Ovary (tissue), 10 donors: Measurements from ENCODE around the gene LAMTOR5. TPM values are rescaled to one million over a fixed set of nuclear protein-coding genes. Genes with fewer than 3 reads are reported as not detected.

Source experiments
- DNase-seq, 5 donors: peaks; one replicate each; pipeline ENCODE4 v3.0.0-alpha.2; 2019 to 2020
- H3K27ac ChIP-seq, 2 donors: fragments of 200-600 bp; one replicate each; pipeline versions ENCODE4 v1.5.1 to v1.8.0; 2019 to 2022
- H3K27me3 ChIP-seq: fragments of 200-600 bp; one replicate; pipeline ENCODE4 v1.8.0; 2022
- H3K36me3 ChIP-seq: fragments of 200-600 bp; sonication (generic); one replicate; pipeline ENCODE4 v1.5.1; 2019
- H3K4me1 ChIP-seq: one replicate; pipeline ENCODE4 v1.8.1; 2013; ENCODE audit warnings: mild to moderate bottlenecking, moderate library complexity; ENCODE audit not compliant: insufficient read depth
- H3K4me3 ChIP-seq: fragments of 200-600 bp; sonication (generic); one replicate; pipeline ENCODE4 v1.5.1; 2017
- H3K9me3 ChIP-seq, 2 donors: fragments of 200-600 bp in 1 of 2; sonication (generic) in 1 of 2; one replicate each; pipeline versions ENCODE4 v1.5.1 to v1.8.1; 2013 to 2019; ENCODE audit warnings: mild to moderate bottlenecking in 1 of 2, moderate library complexity in 1 of 2
- EP300 ChIP-seq: sonication (generic); formaldehyde crosslinking; IDR thresholded peaks from one replicate; pipeline ENCODE4 v1.6.1; 2017; ENCODE audit warnings: antibody characterized with exemption
- POLR2A ChIP-seq: fragments of 450-650 bp; IDR thresholded peaks from one replicate; pipeline ENCODE4 v1.6.1; 2017; ENCODE audit warnings: antibody characterized with exemption, mild to moderate bottlenecking, moderate library complexity
- WGBS, 3 donors: extraction: QIAGEN DNeasy Blood & Tissue Kit in 1 of 3; methylation state at CpG; one replicate each; pipeline versions ENCODE4 v1.1.5 to v1.1.7; 2013 to 2017; 5-methylcytosine and 5-hydroxymethylcytosine counted together
- intact Hi-C, 4 donors: fragments of 100-400 bp; cut with DNase I; formaldehyde crosslinking; loops; one replicate each; pipeline versions ENCODE4 v1.11.0 to v1.15.1; 2022 to 2023
- long read RNA-seq, 3 donors: library from polyadenylated mRNA in 2 of 3; unstranded in 2 of 3; transcript quantifications; one replicate each; pipeline ENCODE4 v2.0.0 and lab custom pipeline, GENCODE V29; 2021 to 2026
- polyA plus RNA-seq, 2 donors: library from polyadenylated mRNA; stranded (reverse); fragments of 200-250 nt in 1 of 2; fragments of 350-450 nt in 1 of 2; fragmentation: Illumina TruSeq in 1 of 2; extraction: RNeasy Lipid Tissue Mini Kit (QIAGEN cat#74804) in 1 of 2; gene quantifications; one replicate each; pipeline ENCODE4 v1.2.3, GENCODE V29; 2013 to 2014
- total RNA-seq, 7 donors: library from RNA; depleted of rRNA in 2 of 7; stranded (reverse); fragments of >200 nt in 2 of 7; fragmentation: NEBNext Ultra II Directional in 3 of 7; extraction: Animal tissue kit (Norgen Biotek cat#: 25700) in 3 of 7; gene quantifications; one replicate each; pipeline versions ENCODE4 v1.1.0 to v1.2.4, GENCODE V29; 2016 to 2023
- TF ChIP-seq, protein P1 (sequence below), 3 donors: fragments of 450-650 bp in 2 of 3; fragments of 200-600 bp in 1 of 3; IDR thresholded peaks; one replicate each; pipeline versions ENCODE4 v1.5.1 to v1.8.0; 2016 to 2022; ENCODE audit warnings: antibody characterized with exemption in 3 of 3, mild to moderate bottlenecking in 1 of 3
- donor health status: DM: no; HTN: no; CAD: no; lungs with moderate emphysema.
- donor health status: DM: no; HTN: no; CAD: no.
- donor health status: Bipolar disorder and iron deficiency.
- donor health status: DM: yes; HTN: yes; CAD: no.
- donor health status: DM: no; HTN: no; CAD: no.
- donor health status: DM: yes; HTN: yes; CAD: no.

The LAMTOR5 gene
- total RNA-seq (100 to 1,000 TPM; 103 to 129 (median 122) TPM), polyA plus RNA-seq (100 to 1,000 TPM; 184 to 265 TPM)
- long read RNA-seq, donor 1, transcript LAMTOR5-206 (4 exons, 634 nt), result major isoform, 17 of 29 reads
- long read RNA-seq, donor 1, transcript LAMTOR5-202 (3 exons, 1,830 nt), result minor isoform, 5 of 29 reads
- long read RNA-seq, donor 1, partial matches to known transcripts, result 1 of 29 reads
- long read RNA-seq, donor 1, other reads (novel, unspliced or antisense), result 2 of 29 reads
- long read RNA-seq, donor 2, transcript LAMTOR5-206 (4 exons, 634 nt), result major isoform, 200 of 308 reads
- long read RNA-seq, donor 2, partial matches to known transcripts, result 90 of 308 reads
- long read RNA-seq, donor 2, other reads (novel, unspliced or antisense), result 5 of 308 reads
- long read RNA-seq, donor 3, transcript LAMTOR5-206 (4 exons, 634 nt), result major isoform, 38 of 40 reads
- long read RNA-seq, donor 3, partial matches to known transcripts, result 0 of 40 reads
- long read RNA-seq, donor 3, other reads (novel, unspliced or antisense), result 0 of 40 reads

DNA sequence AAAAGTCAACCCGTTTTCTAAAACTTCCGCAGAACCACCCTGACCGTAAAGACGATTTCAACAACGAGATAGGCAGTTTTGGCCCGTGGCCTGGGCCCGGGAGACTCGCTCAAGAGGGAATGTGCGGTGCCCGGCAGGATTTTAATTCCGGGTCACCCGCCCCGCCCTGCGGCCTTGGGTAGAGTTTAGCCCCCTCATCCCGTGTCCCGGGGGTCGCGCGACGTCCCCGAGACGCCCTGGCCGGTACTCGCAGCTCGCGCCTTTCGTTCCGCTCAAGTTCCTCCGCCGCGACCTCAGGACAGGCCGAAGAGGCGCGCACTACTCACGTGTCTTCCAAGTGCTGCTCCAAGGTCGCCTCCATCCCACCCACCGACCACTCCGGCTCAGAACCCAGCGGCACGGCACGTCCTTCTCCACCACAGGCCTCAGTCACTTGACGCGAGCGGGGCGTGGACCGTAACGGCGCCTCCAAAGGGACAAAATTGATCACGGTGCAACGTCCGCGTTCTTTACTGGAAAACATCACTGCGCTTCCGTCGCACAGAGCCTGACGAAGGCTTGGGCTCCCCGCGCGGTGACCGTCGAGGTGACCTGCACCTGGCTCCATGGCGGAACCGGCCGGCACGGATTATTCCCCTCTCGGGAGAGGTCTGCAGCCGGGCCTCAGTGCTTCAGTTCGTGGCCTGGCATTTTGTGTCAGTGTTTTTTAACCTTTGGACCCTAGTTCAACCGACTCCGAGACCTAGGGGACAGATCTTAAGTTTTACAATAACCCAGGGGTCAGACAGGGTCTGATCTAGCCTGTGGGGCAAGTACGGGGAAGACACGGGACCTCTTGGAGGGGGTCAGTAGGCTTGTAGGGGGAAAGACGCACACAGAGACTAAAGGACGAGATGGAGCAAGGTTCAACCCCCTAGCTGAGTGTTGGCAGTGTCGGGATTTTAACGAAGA lies at the start of gene LAMTOR5:
TSS of gene LAMTOR5 (minus strand) at position 435 of the 951 bp plus-strand sequence. CDS start at position 361, 74 bp downstream.
- H3K27me3 ChIP-seq, result no peaks in the 10 kb centered on the region
- no peaks in the 10 kb centered on the region for H3K9me3 ChIP-seq
- H3K4me1 ChIP-seq, result peaks cover 6% of the 10 kb centered on the region
- H3K27ac ChIP-seq, result peak within 1 kb of the TSS; percentile 85 to 87
- DNase-seq, result peak; percentile 90 to 94 (median 93)
- 1% methylated on average over 76 of the region's 76 CpGs for WGBS, 3 donors
- H3K36me3 ChIP-seq, result no peaks in the 10 kb centered on the region
- intact Hi-C loops, result loop anchor here in 2 of 4 donors (2.0 to 10.0 kb wide), 2 partner anchors 69 to 193 kb away; partner anchors contain the start of genes RBM15 (in 2 of the 2) and KCNC4 (in 1 of the 2)
- H3K4me3 ChIP-seq, result peak within 1 kb of the TSS; percentile 77
- TF ChIP-seq, protein P1, sequence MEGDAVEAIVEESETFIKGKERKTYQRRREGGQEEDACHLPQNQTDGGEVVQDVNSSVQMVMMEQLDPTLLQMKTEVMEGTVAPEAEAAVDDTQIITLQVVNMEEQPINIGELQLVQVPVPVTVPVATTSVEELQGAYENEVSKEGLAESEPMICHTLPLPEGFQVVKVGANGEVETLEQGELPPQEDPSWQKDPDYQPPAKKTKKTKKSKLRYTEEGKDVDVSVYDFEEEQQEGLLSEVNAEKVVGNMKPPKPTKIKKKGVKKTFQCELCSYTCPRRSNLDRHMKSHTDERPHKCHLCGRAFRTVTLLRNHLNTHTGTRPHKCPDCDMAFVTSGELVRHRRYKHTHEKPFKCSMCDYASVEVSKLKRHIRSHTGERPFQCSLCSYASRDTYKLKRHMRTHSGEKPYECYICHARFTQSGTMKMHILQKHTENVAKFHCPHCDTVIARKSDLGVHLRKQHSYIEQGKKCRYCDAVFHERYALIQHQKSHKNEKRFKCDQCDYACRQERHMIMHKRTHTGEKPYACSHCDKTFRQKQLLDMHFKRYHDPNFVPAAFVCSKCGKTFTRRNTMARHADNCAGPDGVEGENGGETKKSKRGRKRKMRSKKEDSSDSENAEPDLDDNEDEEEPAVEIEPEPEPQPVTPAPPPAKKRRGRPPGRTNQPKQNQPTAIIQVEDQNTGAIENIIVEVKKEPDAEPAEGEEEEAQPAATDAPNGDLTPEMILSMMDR (IDR thresholded peaks at IDR 0.05), result peak in 2 of 3 donors; percentile 33 to 49
- peak; percentile 89 for TF ChIP-seq POLR2A
- TF ChIP-seq EP300, result peak; percentile 62

DNA sequence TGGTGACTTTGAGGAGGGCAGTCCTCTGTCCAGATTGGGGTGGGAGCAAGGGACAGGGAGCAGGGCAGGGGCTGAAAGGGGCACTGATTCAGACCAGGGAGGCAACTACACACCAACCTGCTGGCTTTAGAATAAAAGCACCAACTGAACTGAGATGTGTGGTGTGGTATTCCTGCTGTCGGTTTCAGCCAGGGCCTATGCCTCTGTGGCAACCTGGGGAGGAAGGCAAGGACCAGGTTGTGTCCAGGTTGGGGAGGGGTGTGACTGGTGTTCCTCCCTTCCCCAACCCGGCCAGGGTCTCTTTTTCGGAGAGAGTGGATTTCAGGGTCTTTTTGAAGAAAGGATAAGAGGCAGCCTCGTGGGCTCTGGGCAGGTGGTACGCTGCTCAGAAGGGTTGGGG lies 49.7 kb upstream of the LAMTOR5 start:
- Histone ChIP-seq H3K4me1 (peaks cover 14% of the 10 kb centered on the region), H3K36me3 (no peaks in the 10 kb centered on the region), H3K27ac (peak overlapping the region; percentile 2 to 13), H3K9me3 (no peaks in the 10 kb centered on the region), H3K4me3 (no peak overlapping the region), H3K27me3 (no peaks in the 10 kb centered on the region)
- intact Hi-C loops, result loop anchor here in 3 of 4 donors (2.0 to 10.0 kb wide), 3 partner anchors 44 to 142 kb away; no protein-coding TSS in a partner anchor
- no peak for DNase-seq
- 65 to 69% (median 68%) methylated on average over 5 of the region's 5 CpGs for WGBS, 3 donors
- TF ChIP-seq, protein P1 (IDR thresholded peaks at IDR 0.05), result no peak

DNA sequence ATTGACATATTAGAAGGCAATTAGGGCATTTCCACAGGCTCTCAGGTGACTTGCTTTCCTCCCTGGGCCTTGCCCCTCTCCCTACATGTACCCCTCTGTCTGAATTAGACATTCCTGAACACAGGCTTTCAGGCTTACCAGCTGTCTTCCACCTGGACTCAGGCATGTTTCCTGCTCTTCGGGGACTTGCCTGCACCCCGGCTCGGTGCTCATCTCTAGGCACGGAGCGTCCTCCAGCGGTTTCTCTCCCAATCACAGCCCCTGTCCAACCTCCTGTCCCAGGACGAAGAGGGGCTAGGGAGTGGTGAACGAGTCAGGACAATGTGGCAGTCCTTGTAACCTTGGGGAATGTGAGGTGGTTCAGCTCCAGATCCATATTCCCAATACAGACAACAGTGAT lies 47.7 kb upstream of the LAMTOR5 start:
- H3K4me1 ChIP-seq, result peaks cover 17% of the 10 kb centered on the region
- H3K36me3 ChIP-seq, result no peaks in the 10 kb centered on the region
- DNase-seq, result no peak
- TF ChIP-seq EP300, result no peak
- TF ChIP-seq, protein P1 (IDR thresholded peaks at IDR 0.05), result no peak
- no peak for TF ChIP-seq POLR2A
- H3K27me3 ChIP-seq, result no peaks in the 10 kb centered on the region
- no peak overlapping the region for H3K27ac ChIP-seq
- no peak overlapping the region for H3K4me3 ChIP-seq
- intact Hi-C loops, result loop anchor here in 2 of 4 donors (5.0 to 10.0 kb wide), 2 partner anchors 43 to 140 kb away; no protein-coding TSS in a partner anchor
- 58 to 61% (median 60%) methylated on average over 8 of the region's 8 CpGs for WGBS, 3 donors
- no peaks in the 10 kb centered on the region for H3K9me3 ChIP-seq

DNA sequence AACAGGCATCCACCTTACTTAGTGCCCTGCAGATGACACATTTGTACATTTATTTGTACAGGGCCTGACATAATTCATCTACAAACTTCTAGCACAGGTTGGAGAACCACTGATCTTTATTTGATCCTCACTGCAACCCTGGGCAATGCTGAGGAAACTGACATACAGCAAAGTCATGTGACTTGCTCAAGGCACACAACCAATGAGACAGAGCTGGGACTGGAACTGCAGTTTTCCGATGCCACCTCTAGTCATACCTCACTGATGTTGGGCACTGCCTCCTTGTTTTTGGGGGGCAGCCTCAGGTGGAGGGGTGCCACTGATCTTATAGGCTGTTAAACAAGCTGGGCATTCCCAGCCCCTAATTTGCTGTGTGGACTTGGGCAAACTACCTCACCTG lies 46.8 kb upstream of the LAMTOR5 start:
- peaks cover 17% of the 10 kb centered on the region for H3K4me1 ChIP-seq
- WGBS, 3 donors, result 82 to 100% (median 94%) methylated on average over 1 of the region's 1 CpG
- H3K27me3 ChIP-seq, result no peaks in the 10 kb centered on the region
- TF ChIP-seq POLR2A (no peak), EP300 (no peak)
- TF ChIP-seq, protein P1 (IDR thresholded peaks at IDR 0.05), result no peak
- DNase-seq, result no peak
- no peak overlapping the region for H3K4me3 ChIP-seq
- no peaks in the 10 kb centered on the region for H3K9me3 ChIP-seq
- H3K36me3 ChIP-seq, result no peaks in the 10 kb centered on the region
- intact Hi-C loops, result loop anchor here in 1 of 4 donors (10.0 kb wide), 1 partner anchor 140 kb away; no protein-coding TSS in a partner anchor
- no peak overlapping the region for H3K27ac ChIP-seq
